HTERT RPE-1 (cell line): Measurements from ENCODE around the gene NFIX.

Source experiments
- in situ Hi-C: fragments of 300-500 bp; cut with MboI; formaldehyde crosslinking; loops from 4 replicates; pipeline ENCODE4 v1.14.3; 2020; ENCODE audit warnings: low sequenced_read_pairs

NFIX gene

DNA sequence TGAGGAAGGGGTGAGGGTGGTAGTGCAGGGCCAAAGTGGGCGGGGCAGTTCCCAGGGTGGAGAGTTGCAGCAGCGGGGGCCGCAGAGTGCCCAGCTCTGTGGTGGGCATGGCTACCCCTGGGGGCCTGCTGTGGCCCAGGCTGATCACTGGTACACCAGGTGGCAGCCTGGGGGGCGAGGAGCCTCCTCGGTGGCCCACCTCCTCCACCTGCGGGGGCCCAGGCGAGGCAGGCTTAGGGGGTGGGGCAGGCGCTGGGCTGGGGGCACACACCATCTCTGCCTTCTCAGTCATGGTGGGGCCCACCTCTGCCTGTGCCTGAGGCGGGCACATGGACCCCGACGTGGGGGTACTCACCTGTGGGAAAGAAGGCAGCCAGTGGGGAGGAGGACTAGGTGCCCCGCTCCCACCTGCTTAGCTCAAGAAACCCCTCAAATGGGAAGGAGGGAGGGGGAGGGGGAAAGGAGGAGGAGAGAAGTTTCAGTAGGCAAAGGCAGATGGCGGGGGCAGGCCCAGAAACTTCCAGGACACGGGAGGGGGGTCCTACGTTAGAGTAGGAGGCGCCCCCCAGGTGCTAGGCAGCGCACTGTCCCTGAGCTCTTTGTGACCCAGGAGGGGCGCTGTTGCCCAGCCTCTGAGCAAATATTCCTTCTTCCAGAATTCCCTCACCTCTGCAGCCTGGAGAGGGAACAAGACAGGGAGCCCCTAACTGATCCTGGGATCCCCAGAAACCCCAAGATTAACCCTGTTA, 105.7 kb downstream of the NFIX start:
- in situ Hi-C loops: no loop called here

DNA sequence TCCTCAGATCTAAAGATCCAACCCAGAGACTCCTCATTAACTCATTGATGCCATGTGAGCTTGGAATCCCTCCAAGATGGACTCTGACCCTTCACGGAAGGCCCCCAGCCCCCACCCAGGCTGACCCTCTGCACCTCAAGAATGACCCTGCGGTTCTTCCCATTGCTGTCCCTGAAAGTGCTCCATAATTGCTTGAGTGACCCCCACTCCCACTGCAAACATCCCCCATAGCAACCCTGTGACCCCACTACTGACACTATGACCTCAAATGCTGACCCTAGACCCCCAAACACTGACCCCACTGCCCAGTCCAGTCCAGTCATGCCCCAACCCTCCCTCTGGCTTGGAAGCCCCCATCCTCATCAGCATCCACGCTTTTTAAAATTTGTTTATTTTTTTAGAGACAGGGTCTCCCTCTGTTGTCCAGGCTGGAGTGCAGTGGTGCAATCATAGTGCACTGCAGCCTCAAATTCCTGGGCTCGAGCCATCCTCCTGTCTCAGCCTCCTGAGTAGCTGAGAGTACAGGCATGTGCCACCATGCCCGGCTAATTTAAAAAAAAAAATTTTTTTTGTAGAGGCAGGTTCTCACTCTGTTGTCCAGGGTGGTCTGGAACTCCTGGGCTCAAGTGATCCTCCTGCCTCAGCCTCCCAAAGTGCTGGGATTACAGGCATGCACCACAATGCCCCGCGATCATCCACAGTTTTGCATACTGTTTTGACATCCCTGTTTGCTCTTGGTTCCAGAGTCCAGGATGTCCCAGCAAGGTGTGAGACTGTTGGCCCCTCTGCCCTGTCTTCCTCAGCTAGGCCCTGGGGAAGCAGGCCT, 106.5 kb downstream of the NFIX start:
- in situ Hi-C loops: no loop called here

GRCh38 chr19:13102416-13102665, 107.1 kb downstream of the NFIX start:
- in situ Hi-C loops: no loop called here

GRCh38 chr19:13102666-13103580, 107.6 kb downstream of the NFIX start, which contains the start of gene LYL1:
Gene LYL1, minus strand, starts transcription at chr19:13102858. Its CDS starts 1,687 bp downstream, at chr19:13101171.
- in situ Hi-C loops: no loop called here

DNA sequence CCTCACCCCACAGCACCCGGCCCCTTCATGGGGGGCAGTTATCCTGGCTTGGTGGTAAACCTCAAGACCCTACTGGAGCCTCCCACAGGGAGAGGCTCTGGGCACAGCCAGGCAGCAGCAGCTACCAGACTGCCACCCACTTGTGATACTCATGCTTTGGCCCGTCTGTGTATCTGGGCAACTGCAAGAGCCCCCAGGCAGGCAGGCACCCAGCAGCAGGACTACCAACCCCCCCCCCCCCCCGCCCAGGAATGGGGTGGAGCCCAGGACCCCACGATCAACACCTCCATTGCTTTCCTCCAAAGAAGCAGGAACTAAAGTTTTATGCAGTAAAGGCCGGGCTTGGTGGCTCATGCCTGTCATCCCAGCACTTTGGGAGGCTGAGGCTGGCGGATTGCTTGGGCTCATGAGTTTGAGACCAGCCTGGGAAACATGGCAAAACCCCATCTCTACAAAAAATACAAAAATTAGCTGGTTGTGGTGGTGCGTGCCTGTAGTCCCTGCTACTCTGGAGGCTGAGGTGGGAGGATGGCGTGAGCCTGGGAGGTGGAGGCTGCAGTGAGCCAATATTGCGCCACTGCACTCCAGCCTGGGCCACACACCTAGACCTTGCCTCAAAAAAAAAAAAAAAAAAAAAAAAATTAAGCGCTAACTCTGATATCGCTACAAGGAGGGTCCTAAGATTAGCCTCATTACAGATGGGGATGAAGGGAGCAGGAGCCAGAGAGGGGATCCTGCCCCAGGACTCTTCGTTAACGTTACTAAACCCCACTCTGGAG, 108.5 kb downstream of the NFIX start:
- in situ Hi-C loops: no loop called here

- in situ Hi-C loops: no loop called here
These were observed 109.1 kb downstream of the NFIX start for GRCh38 chr19:13104360-13104847.

- in situ Hi-C loops: no loop called here
These were observed 109.8 kb downstream of the NFIX start for GRCh38 chr19:13104848-13105711.

DNA sequence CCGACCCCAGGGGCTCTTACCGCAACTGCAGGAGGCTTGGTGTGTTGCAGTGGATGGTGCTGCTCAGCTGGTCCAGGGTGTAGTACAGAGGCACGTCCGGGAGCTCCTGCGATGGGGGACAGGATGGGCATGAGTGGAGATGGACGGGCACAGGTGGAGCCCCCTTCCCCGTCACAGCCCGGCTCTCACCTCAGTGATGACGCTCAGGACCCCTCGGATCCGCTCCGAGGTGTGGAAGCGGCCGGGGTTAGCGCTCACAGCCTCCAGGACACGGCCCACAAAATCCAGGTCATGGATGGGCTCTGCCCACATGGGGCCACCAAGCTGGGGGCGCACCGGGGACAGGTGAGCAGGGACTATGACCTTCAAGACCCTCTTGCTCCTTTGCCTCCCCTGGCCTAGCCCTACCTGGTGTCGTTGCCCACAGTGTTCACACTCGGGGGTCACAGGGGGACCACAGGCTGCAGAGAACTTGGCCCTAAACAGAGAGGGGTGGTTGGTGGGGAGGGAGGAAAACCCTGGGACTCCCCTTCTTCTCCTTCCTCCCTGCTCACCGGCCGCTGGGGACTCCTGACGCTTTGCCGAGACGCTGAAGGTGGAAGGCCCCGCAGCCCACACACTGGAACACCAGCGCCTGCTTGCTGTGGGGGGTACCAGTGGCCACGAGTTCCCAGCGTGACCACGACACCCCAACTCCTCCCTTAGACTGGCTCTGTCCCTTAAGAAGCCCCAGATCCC, 114.3 kb downstream of the NFIX start:
- in situ Hi-C loops: no loop called here

GRCh38 chr19:13110099-13110610, 114.9 kb downstream of the NFIX start:
- in situ Hi-C loops: no loop called here

DNA sequence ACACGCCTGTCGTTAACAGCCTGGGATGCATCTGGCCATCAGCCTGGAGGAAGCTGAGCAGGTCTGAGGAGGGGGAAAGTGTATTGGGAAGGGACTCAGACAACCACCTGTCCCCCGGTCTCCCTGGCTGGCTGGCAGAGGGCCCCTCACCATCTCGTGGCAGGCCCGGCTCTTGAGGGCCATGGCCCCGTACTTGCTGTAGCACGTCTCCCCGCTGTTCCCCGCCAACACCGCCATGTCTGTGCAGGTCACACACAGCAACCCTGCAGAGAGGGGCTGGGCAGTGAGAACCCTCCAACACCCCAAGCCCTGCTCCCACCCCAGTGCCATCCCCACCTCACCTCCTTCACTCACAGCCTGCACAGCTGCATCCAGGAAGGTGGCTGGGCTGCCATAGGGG, 117.3 kb downstream of the NFIX start:
- in situ Hi-C loops: no loop called here

GRCh38 chr19:13115936-13116281, 120.6 kb downstream of the NFIX start:
- in situ Hi-C loops: no loop called here

GRCh38 chr19:13116282-13117175, 121.3 kb downstream of the NFIX start, which contains the start of gene TRMT1:
Gene TRMT1, minus strand, starts transcription at chr19:13116740. Its CDS starts 341 bp downstream, at chr19:13116399.
- in situ Hi-C loops: no loop called here

DNA sequence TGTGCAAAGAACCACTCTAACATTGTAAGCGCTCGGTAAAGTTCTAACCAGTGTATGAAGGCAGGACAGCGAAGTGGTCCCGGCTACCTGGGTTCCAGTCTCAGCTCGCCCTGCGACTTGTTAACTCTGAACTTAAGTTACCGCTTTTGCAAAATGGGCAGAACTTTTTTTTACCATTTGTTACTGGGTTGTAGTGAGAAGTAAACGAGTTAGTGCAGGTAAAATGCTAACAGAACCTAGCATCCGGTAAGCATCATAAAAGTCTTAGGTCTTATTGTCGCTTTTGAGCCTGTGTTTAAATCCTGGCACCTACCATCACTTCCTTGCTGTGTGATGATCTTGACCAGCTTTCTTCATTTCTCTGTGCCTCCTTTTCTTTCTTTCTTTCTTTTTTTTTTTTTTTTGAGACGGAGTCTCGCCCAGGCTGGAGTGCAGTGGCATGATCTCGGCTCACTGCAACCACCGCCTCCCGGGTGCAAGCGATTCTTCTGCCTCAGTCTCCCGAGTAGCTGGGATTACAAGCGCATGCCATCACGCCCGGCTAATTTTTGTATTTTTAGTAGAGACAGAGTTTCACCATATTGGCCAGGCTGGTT, 122.0 kb downstream of the NFIX start:
- in situ Hi-C loops: no loop called here

- in situ Hi-C loops: no loop called here
These were observed 122.6 kb downstream of the NFIX start, which contains the start of gene NACC1 for GRCh38 chr19:13117772-13118423. Gene NACC1, plus strand, starts transcription at chr19:13118264. Its CDS starts 16,944 bp downstream, at chr19:13135208.

- in situ Hi-C loops: no loop called here
These were observed 123.3 kb downstream of the NFIX start for GRCh38 chr19:13118424-13119193.

DNA sequence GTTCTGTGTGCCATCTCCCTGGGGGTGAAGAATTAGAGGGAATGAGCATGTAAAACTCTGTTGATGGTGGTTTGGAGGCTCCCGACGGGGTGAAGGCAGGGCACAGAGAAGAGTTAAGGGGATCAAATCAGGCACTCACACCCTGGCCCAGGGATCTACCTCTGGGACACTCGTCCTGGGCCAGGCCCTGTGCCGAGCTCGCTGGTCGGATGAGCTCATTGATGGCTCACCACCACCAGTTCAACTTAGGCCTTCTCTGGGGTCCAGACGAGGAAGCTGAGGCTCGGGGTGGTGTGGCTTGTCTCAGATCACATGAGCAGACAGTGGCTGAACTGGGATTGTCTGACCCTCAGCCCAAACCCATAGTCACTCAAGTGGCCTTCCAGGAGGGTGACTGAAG, 124.4 kb downstream of the NFIX start:
- in situ Hi-C loops: no loop called here
